OCI-LY7 (cell line): Measurements from ENCODE around the gene ASXL3. TPM values are rescaled to one million over a fixed set of nuclear protein-coding genes. Genes with fewer than 3 reads are reported as not detected.
A peak's percentile ranks its signal among the peaks of the same experiment; 100 is the strongest.

ENCODE experiments used
- BruUV-seq: library from RNA; stranded (reverse); fragments of 400-500 nt; replicated peaks from 2 replicates; lab custom pipeline; 2021; lab: Mats Ljungman, UMichigan
- CTCF ChIA-PET: fragments of 300-600 bp; sonication (Branson Sonifier 250); formaldehyde crosslinking; loops from one replicate; lab custom pipeline; 2022; ENCODE audit warnings: antibody characterized with exemption; ENCODE audit not compliant: unreplicated experiment; lab: Charles Lee
- POLR2A ChIA-PET: fragments of 300-600 bp; sonication (Branson Sonifier 250); formaldehyde crosslinking; loops from one replicate; lab custom pipeline; 2022; ENCODE audit warnings: antibody characterized with exemption; lab: Charles Lee
- DNase-seq: peaks from one replicate; pipeline ENCODE4 v3.0.0-alpha.2; 2015; ENCODE audit warnings: low spot score
- H2AFZ ChIP-seq: fragments of 200-600 bp; sonication (generic), shearing (Covaris generic); 2 replicates; pipeline ENCODE4 v1.6.1; 2014; ENCODE audit warnings: mild to moderate bottlenecking, antibody characterized with exemption, low read length, moderate library complexity
- H3K27ac ChIP-seq: fragments of 200-600 bp; sonication (generic); 2 replicates; pipeline ENCODE4 v1.5.1; 2014; ENCODE audit warnings: mixed run types, low read depth, mild to moderate bottlenecking, moderate library complexity, low read length, inconsistent platforms; ENCODE audit not compliant: poor library complexity, severe bottlenecking
- H3K36me3 ChIP-seq: fragments of 200-600 bp; sonication (generic); 2 replicates; pipeline ENCODE4 v1.6.1; 2014; ENCODE audit warnings: mild to moderate bottlenecking, antibody characterized with exemption, low read length, moderate library complexity, mixed read lengths; ENCODE audit not compliant: insufficient read depth
- H3K4me1 ChIP-seq: fragments of 200-600 bp; sonication (generic); 2 replicates; pipeline ENCODE4 v1.5.1; 2014; ENCODE audit warnings: mild to moderate bottlenecking, low read length; ENCODE audit not compliant: insufficient read depth, poor library complexity, severe bottlenecking
- H3K4me2 ChIP-seq: fragments of 200-600 bp; sonication (generic); 2 replicates; pipeline ENCODE4 v1.6.1; 2014; ENCODE audit warnings: mild to moderate bottlenecking, low read length
- H3K4me3 ChIP-seq: fragments of 200-600 bp; sonication (generic); 2 replicates; pipeline ENCODE4 v1.5.1; 2014; ENCODE audit warnings: mild to moderate bottlenecking, low read depth, low read length; ENCODE audit not compliant: poor library complexity, severe bottlenecking
- H3K79me2 ChIP-seq: fragments of 200-600 bp; sonication (generic); 2 replicates; pipeline ENCODE4 v1.6.1; 2016; ENCODE audit warnings: low read depth, mild to moderate bottlenecking, low read length, moderate library complexity, mixed read lengths; ENCODE audit not compliant: insufficient read depth
- H3K9me2 ChIP-seq: fragments of 200-600 bp; sonication (generic); 2 replicates; pipeline ENCODE4 v1.6.1; 2016; ENCODE audit warnings: mild to moderate bottlenecking, low read length, mixed read lengths; ENCODE audit not compliant: insufficient read depth
- H3K9me3 ChIP-seq: fragments of 200-600 bp; sonication (generic); 2 replicates; pipeline ENCODE4 v1.6.1; 2014; ENCODE audit warnings: mild to moderate bottlenecking, mixed run types, low read length, mixed read lengths
- H4K20me1 ChIP-seq: fragments of 200-600 bp; sonication (generic); 2 replicates; pipeline ENCODE4 v1.6.1; 2014; ENCODE audit warnings: mild to moderate bottlenecking, antibody characterized with exemption, low read length, moderate library complexity, mixed read lengths; ENCODE audit not compliant: insufficient read depth
- CTCF ChIP-seq: fragments of 200-600 bp; sonication (generic); conservative IDR thresholded peaks from 2 replicates; pipeline ENCODE4 v1.5.1; 2014; ENCODE audit warnings: mild to moderate bottlenecking, antibody characterized with exemption, low read length, moderate library complexity, mixed read lengths
- EZH2phosphoT487 ChIP-seq: fragments of 200-600 bp; sonication (generic); IDR thresholded peaks from 2 replicates; pipeline ENCODE4 v1.6.1; 2018; ENCODE audit warnings: low read depth, borderline replicate concordance, mild to moderate bottlenecking, mixed run types, antibody characterized with exemption, low read length, moderate library complexity, mixed read lengths
- intact Hi-C: fragments of 100-400 bp; cut with micrococcal nuclease; formaldehyde crosslinking; loops from one replicate; pipeline ENCODE4 v1.10.0; 2022; ENCODE audit not compliant: unreplicated experiment
- total RNA-seq, 2 experiments: library from RNA; depleted of rRNA in 1 of 2; stranded (reverse); fragments of >200 nt in 1 of 2; shearing (Covaris generic) in 1 of 2; gene quantifications; 2 replicates each; pipeline ENCODE4 v1.2.3, GENCODE V29; 2014 to 2022

The ASXL3 gene
- total RNA-seq, 2 experiments from 2014 or later: 2.6 TPM

- intact Hi-C loops: no loop called here
Observed at GRCh38 chr18:33677891-33678290, 99.9 kb downstream of the ASXL3 start.

GRCh38 chr18:33682436-33682835, 104.4 kb downstream of the ASXL3 start:
- peak; percentile 81 for DNase-seq
- CTCF ChIA-PET: no interaction called here
- H3K9me3 ChIP-seq: peaks cover 6% of the 10 kb centered on the region; the same call in 1 of the 2 replicates
- H3K79me2 ChIP-seq: no peaks in the 10 kb centered on the region
- H3K4me3 ChIP-seq: peak overlapping the region; percentile 57
- peak overlapping the region; percentile 48; the same call in 1 of the 2 replicates for H2AFZ ChIP-seq
- POLR2A ChIA-PET: interaction anchor here (0.7 kb wide), 1 partner anchor 10 kb away, joined by 3 read pairs; no protein-coding TSS in a partner anchor
- peaks cover 16% of the 10 kb centered on the region; the same call in 1 of the 2 replicates for H3K36me3 ChIP-seq
- H3K4me1 ChIP-seq: peaks cover 49% of the 10 kb centered on the region
- H4K20me1 ChIP-seq: no peaks in the 10 kb centered on the region
- peak overlapping the region; percentile 70 for H3K4me2 ChIP-seq
- H3K27ac ChIP-seq: peak overlapping the region; percentile 92
- H3K9me2 ChIP-seq: no peaks in the 10 kb centered on the region
- BruUV-seq: no TSS peak
- intact Hi-C loops: no loop called here
- TF ChIP-seq CTCF (no peak), EZH2phosphoT487 (no peak)

More at GRCh38 chr18:33677891-33678290, 99.9 kb downstream of the ASXL3 start:
- Histone ChIP-seq H2AFZ (no peak overlapping the region), H3K4me1 (peaks cover 38% of the 10 kb centered on the region), H3K9me3 (no peaks in the 10 kb centered on the region), H3K4me3 (no peak overlapping the region), H3K4me2 (no peak overlapping the region), H3K36me3 (peaks cover 15% of the 10 kb centered on the region; the same call in 1 of the 2 replicates), H3K27ac (no peak overlapping the region), H3K9me2 (no peaks in the 10 kb centered on the region), H3K79me2 (no peaks in the 10 kb centered on the region), H4K20me1 (no peaks in the 10 kb centered on the region)
- CTCF ChIA-PET: no interaction called here
- POLR2A ChIA-PET: no interaction called here
- BruUV-seq: no TSS peak
- TF ChIP-seq CTCF (no peak), EZH2phosphoT487 (no peak)
- DNase-seq: no peak

GRCh38 chr18:33694593-33694992, 116.6 kb downstream of the ASXL3 start:
- Histone ChIP-seq H2AFZ (no peak overlapping the region), H3K9me3 (no peaks in the 10 kb centered on the region), H4K20me1 (no peaks in the 10 kb centered on the region), H3K36me3 (no peaks in the 10 kb centered on the region; the same call in 1 of the 2 replicates), H3K9me2 (no peaks in the 10 kb centered on the region), H3K4me1 (peaks cover 3% of the 10 kb centered on the region), H3K79me2 (no peaks in the 10 kb centered on the region), H3K4me2 (no peak overlapping the region), H3K4me3 (no peak overlapping the region), H3K27ac (no peak overlapping the region)
- ChIA-PET POLR2A (no interaction called here), CTCF (no interaction called here)
- no peak for TF ChIP-seq EZH2phosphoT487
- no peak for TF ChIP-seq CTCF
- no peak for DNase-seq
- BruUV-seq: no TSS peak
- intact Hi-C loops: no loop called here
